Osteoblast (primary cell): ENCODE measurements around the gene DNAH8. TPM values are rescaled to one million over a fixed set of nuclear protein-coding genes. Genes with fewer than 3 reads are reported as not detected.

Source experiments
- DNase-seq: peaks from one replicate; pipeline ENCODE4 v3.0.0; 2011; ENCODE audit warnings: low spot score, mixed read lengths; ENCODE audit not compliant: insufficient read length; ENCODE audit errors: missing footprints
- H2AFZ ChIP-seq: 2 replicates; pipeline ENCODE4 v1.6.0; 2011; ENCODE audit warnings: mild to moderate bottlenecking, low read length
- H3K27ac ChIP-seq: 2 replicates; pipeline ENCODE4 v1.5.1; 2011; ENCODE audit warnings: mild to moderate bottlenecking, low read depth, low read length, moderate library complexity
- H3K27me3 ChIP-seq: 2 replicates; pipeline ENCODE4 v1.6.0; 2012; ENCODE audit warnings: mild to moderate bottlenecking, control low read depth, inconsistent platforms, low read length, moderate library complexity; ENCODE audit not compliant: insufficient read depth
- H3K36me3 ChIP-seq: 2 replicates; pipeline ENCODE4 v1.5.1; 2011; ENCODE audit warnings: mild to moderate bottlenecking, low read length, control low read depth, moderate library complexity; ENCODE audit not compliant: insufficient read depth
- H3K4me1 ChIP-seq: 2 replicates; pipeline ENCODE4 v1.5.1; 2011; ENCODE audit warnings: mild to moderate bottlenecking, low read length, control low read depth, moderate library complexity; ENCODE audit not compliant: insufficient read depth
- H3K4me2 ChIP-seq: 2 replicates; pipeline ENCODE4 v1.6.0; 2011; ENCODE audit warnings: mild to moderate bottlenecking, low read length; ENCODE audit not compliant: insufficient read depth
- H3K4me3 ChIP-seq: fragments of 200-600 bp; sonication (generic); 3 replicates; pipeline ENCODE4 v1.5.1; 2012; ENCODE audit warnings: mild to moderate bottlenecking, low read length, inconsistent platforms; ENCODE audit not compliant: insufficient read depth
- H3K79me2 ChIP-seq: 2 replicates; pipeline ENCODE4 v1.6.0; 2012; ENCODE audit warnings: mild to moderate bottlenecking, low read length, control low read depth, inconsistent platforms; ENCODE audit not compliant: insufficient read depth
- H3K9me3 ChIP-seq: 2 replicates; pipeline ENCODE4 v1.5.1; 2011; ENCODE audit warnings: low read depth, low read length, control low read depth
- H4K20me1 ChIP-seq: 2 replicates; pipeline ENCODE4 v1.6.0; 2012; ENCODE audit warnings: mild to moderate bottlenecking, low read length, control low read depth; ENCODE audit not compliant: insufficient read depth
- total RNA-seq: library from RNA; depleted of rRNA; stranded (reverse); fragments of >200 nt; gene quantifications from 2 replicates; pipeline ENCODE4 v1.2.3, GENCODE V29; 2012
- TF ChIP-seq, protein P1 (sequence below): IDR thresholded peaks from 2 replicates; pipeline ENCODE4 v1.5.1; 2011; ENCODE audit warnings: mild to moderate bottlenecking, low read depth, low read length, moderate library complexity; ENCODE audit errors: extremely low read depth

Gene DNAH8
- total RNA-seq, 1 donor: 0.36 TPM

GRCh38 chr6:38796850-38797249 lies 81.7 kb downstream of the DNAH8 start:
- no peaks in the 10 kb centered on the region for H3K36me3 ChIP-seq
- TF ChIP-seq, protein P1, sequence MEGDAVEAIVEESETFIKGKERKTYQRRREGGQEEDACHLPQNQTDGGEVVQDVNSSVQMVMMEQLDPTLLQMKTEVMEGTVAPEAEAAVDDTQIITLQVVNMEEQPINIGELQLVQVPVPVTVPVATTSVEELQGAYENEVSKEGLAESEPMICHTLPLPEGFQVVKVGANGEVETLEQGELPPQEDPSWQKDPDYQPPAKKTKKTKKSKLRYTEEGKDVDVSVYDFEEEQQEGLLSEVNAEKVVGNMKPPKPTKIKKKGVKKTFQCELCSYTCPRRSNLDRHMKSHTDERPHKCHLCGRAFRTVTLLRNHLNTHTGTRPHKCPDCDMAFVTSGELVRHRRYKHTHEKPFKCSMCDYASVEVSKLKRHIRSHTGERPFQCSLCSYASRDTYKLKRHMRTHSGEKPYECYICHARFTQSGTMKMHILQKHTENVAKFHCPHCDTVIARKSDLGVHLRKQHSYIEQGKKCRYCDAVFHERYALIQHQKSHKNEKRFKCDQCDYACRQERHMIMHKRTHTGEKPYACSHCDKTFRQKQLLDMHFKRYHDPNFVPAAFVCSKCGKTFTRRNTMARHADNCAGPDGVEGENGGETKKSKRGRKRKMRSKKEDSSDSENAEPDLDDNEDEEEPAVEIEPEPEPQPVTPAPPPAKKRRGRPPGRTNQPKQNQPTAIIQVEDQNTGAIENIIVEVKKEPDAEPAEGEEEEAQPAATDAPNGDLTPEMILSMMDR: no peak
- no peak overlapping the region for H3K4me3 ChIP-seq
- H3K4me1 ChIP-seq: no peaks in the 10 kb centered on the region
- no peak for DNase-seq
- no peak overlapping the region for H3K27ac ChIP-seq
- no peak overlapping the region for H2AFZ ChIP-seq
- H3K9me3 ChIP-seq: no peaks in the 10 kb centered on the region
- peaks cover 4% of the 10 kb centered on the region for H3K27me3 ChIP-seq
- H3K4me2 ChIP-seq: no peak overlapping the region
- H3K79me2 ChIP-seq: no peaks in the 10 kb centered on the region
- H4K20me1 ChIP-seq: no peaks in the 10 kb centered on the region

DNA sequence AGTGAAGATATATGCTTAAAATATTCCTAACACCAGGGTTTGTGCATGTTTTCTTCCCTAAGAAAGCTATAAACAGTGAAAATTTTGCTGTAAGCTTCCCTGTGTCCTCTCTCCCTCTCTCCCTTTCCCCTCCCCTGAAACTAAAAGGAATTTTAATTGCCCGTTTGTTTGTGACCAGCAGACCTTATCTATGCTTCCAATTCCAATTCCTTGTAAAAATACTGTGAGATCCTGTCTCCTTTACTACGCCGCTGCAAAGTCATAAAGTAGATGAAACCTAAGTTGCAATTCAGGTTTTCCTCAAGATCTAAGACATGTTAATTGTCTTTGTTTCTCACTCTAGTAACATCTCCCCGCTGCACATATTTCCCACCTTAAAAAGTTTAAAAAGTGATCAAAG lies 82.3 kb downstream of the DNAH8 start:
- H2AFZ ChIP-seq: no peak overlapping the region
- H3K27me3 ChIP-seq: peaks cover 4% of the 10 kb centered on the region
- no peaks in the 10 kb centered on the region for H3K36me3 ChIP-seq
- H3K27ac ChIP-seq: no peak overlapping the region
- H3K4me2 ChIP-seq: no peak overlapping the region
- DNase-seq: no peak
- no peaks in the 10 kb centered on the region for H3K79me2 ChIP-seq
- H3K4me1 ChIP-seq: no peaks in the 10 kb centered on the region
- H3K9me3 ChIP-seq: no peaks in the 10 kb centered on the region
- TF ChIP-seq, protein P1: no peak
- no peaks in the 10 kb centered on the region for H4K20me1 ChIP-seq
- no peak overlapping the region for H3K4me3 ChIP-seq

- no peak for DNase-seq
- no peaks in the 10 kb centered on the region for H3K4me1 ChIP-seq
- H2AFZ ChIP-seq: no peak overlapping the region
- no peaks in the 10 kb centered on the region for H3K36me3 ChIP-seq
- H3K9me3 ChIP-seq: no peaks in the 10 kb centered on the region
- no peak overlapping the region for H3K4me3 ChIP-seq
- H3K27me3 ChIP-seq: peaks cover 6% of the 10 kb centered on the region
- no peak overlapping the region for H3K27ac ChIP-seq
- no peaks in the 10 kb centered on the region for H3K79me2 ChIP-seq
- H3K4me2 ChIP-seq: no peak overlapping the region
- TF ChIP-seq, protein P1: no peak
- no peaks in the 10 kb centered on the region for H4K20me1 ChIP-seq
These were observed 84.5 kb downstream of the DNAH8 start for GRCh38 chr6:38799529-38800184.

- H3K36me3 ChIP-seq: no peaks in the 10 kb centered on the region
- no peaks in the 10 kb centered on the region for H4K20me1 ChIP-seq
- no peak overlapping the region for H3K27ac ChIP-seq
- peaks cover 6% of the 10 kb centered on the region for H3K27me3 ChIP-seq
- H3K4me1 ChIP-seq: no peaks in the 10 kb centered on the region
- no peaks in the 10 kb centered on the region for H3K9me3 ChIP-seq
- H3K4me2 ChIP-seq: no peak overlapping the region
- no peak for DNase-seq
- H2AFZ ChIP-seq: no peak overlapping the region
- H3K4me3 ChIP-seq: no peak overlapping the region
- H3K79me2 ChIP-seq: no peaks in the 10 kb centered on the region
- TF ChIP-seq, protein P1: no peak
These were observed 86.2 kb downstream of the DNAH8 start for GRCh38 chr6:38801305-38801704.
